ENCODE data around the gene SLC39A11.

- TF ChIP-seq CTCF (IDR thresholded peaks at IDR 0.05) (no peak), E2F4 (CRISPR knock-in tag; IDR thresholded peaks at IDR 0.05; ENCODE audit: borderline replicate concordance, low read depth) (no peak), ZNF512 (CRISPR knock-in tag; IDR thresholded peaks at IDR 0.05; ENCODE audit: borderline replicate concordance) (no peak), ATF6 (CRISPR knock-in tag; IDR thresholded peaks at IDR 0.05) (no peak)
Measured at GRCh38 chr17:72657467-72658317, 434.8 kb downstream of the SLC39A11 start.
